Panc1 (cell line): Measurements from ENCODE around the gene TMEM204. TPM values are rescaled to one million over a fixed set of nuclear protein-coding genes. Genes with fewer than 3 reads are reported as not detected.

Experiments used
- ATAC-seq: fragments of 200-7000 bp; cut with Tn5 transposase; 2 replicates; pipeline ENCODE4 v1.9.1; 2020; ENCODE audit warnings: mild to moderate bottlenecking, moderate library complexity
- BruUV-seq: library from RNA; stranded (reverse); fragments of 400-500 nt; replicated peaks from 2 replicates; lab custom pipeline; 2021; lab: Mats Ljungman, UMichigan
- CTCF ChIA-PET: fragments of 300-600 bp; sonication (Branson Sonifier 250); formaldehyde crosslinking; loops from one replicate; lab custom pipeline; 2022; ENCODE audit warnings: antibody characterized with exemption; lab: Charles Lee
- POLR2A ChIA-PET: fragments of 300-600 bp; sonication (Branson Sonifier 250); formaldehyde crosslinking; loops from one replicate; lab custom pipeline; 2022; ENCODE audit warnings: antibody characterized with exemption; lab: Charles Lee
- DNase-seq: peaks from one replicate; pipeline ENCODE4 v3.0.0-alpha.2; 2010; ENCODE audit warnings: low read depth, low spot score
- H3K27ac ChIP-seq: 2 replicates; pipeline ENCODE4 v1.5.1; 2011; ENCODE audit warnings: mild to moderate bottlenecking, low read length, inconsistent platforms
- H3K27me3 ChIP-seq: fragments of 200-500 bp; sonication (Bioruptor generic); 2 replicates; pipeline ENCODE4 v1.6.0; 2014; ENCODE audit warnings: low read length, inconsistent platforms; ENCODE audit not compliant: control insufficient read depth, insufficient read depth
- H3K36me3 ChIP-seq: fragments of 200-500 bp; sonication (Bioruptor generic); 2 replicates; pipeline ENCODE4 v1.5.1; 2014; ENCODE audit warnings: inconsistent platforms, mild to moderate bottlenecking, low read length, moderate library complexity; ENCODE audit not compliant: control insufficient read depth, insufficient read depth
- H3K4me1 ChIP-seq: 2 replicates; pipeline ENCODE4 v1.5.1; 2011; ENCODE audit warnings: inconsistent platforms, mild to moderate bottlenecking, low read length, moderate library complexity; ENCODE audit not compliant: control insufficient read depth, insufficient read depth
- H3K4me3 ChIP-seq, 2 experiments: 2 replicates each; pipeline ENCODE4 v1.5.1; 2011 to 2012; ENCODE audit warnings: low read depth in 2 of 2, low read length in 2 of 2, mild to moderate bottlenecking in 2 of 2, inconsistent platforms in 1 of 2, moderate library complexity in 1 of 2
- H3K9me3 ChIP-seq: fragments of 200-500 bp; sonication (Bioruptor generic); 2 replicates; pipeline ENCODE4 v1.5.1; 2014; ENCODE audit warnings: low read depth, mild to moderate bottlenecking, inconsistent platforms, low read length, moderate library complexity; ENCODE audit not compliant: control insufficient read depth, insufficient read depth
- CTCF ChIP-seq: fragments of 450-650 bp; IDR thresholded peaks from 2 replicates; pipeline ENCODE4 v1.5.1; 2017; ENCODE audit warnings: mild to moderate bottlenecking
- POLR2AphosphoS5 ChIP-seq: IDR thresholded peaks from 2 replicates; pipeline ENCODE4 v1.6.1; 2012; ENCODE audit warnings: mild to moderate bottlenecking, low read depth, low read length, moderate library complexity
- REST ChIP-seq, 2 experiments: IDR thresholded peaks; 2 replicates each; pipeline ENCODE4 v1.6.1; 2011 to 2012; ENCODE audit warnings: low read depth in 2 of 2, control low read depth in 1 of 2, low read length in 1 of 2, mild to moderate bottlenecking in 1 of 2, moderate library complexity in 1 of 2; ENCODE audit not compliant: insufficient read depth in 1 of 2
- SIN3A ChIP-seq: IDR thresholded peaks from 2 replicates; pipeline ENCODE4 v1.6.1; 2012; ENCODE audit warnings: low read depth, mild to moderate bottlenecking, low read length, moderate library complexity, borderline replicate concordance; ENCODE audit not compliant: insufficient read depth
- TCF7L2 ChIP-seq: IDR thresholded peaks from 2 replicates; pipeline ENCODE4 v1.6.1; 2011; ENCODE audit warnings: mild to moderate bottlenecking, low read depth, low read length, inconsistent platforms
- in situ Hi-C: cut with HindIII; loops from 2 replicates; pipeline ENCODE4 v1.10.0; 2016; ENCODE audit warnings: low sequenced_read_pairs, low pct_unique_long_range_greater_than_20kb
- intact Hi-C: fragments of 100-400 bp; cut with micrococcal nuclease; formaldehyde crosslinking; loops from one replicate; pipeline ENCODE4 v1.10.0; 2022; ENCODE audit not compliant: unreplicated experiment
- total RNA-seq: library from RNA; stranded (reverse); gene quantifications from one replicate; pipeline ENCODE4 v1.2.1, GENCODE V29; 2021; ENCODE audit not compliant: unreplicated experiment

The TMEM204 gene
- total RNA-seq, 1 experiment from 2014 or later, result 0.13 TPM

GRCh38 chr16:1565083-1565805, 31.8 kb downstream of the TMEM204 start:
- Histone ChIP-seq H3K27ac (no peak overlapping the region), H3K36me3 (no peaks in the 10 kb centered on the region), H3K4me3 (no peak overlapping the region), H3K27me3 (no peaks in the 10 kb centered on the region), H3K4me1 (no peaks in the 10 kb centered on the region), H3K9me3 (no peaks in the 10 kb centered on the region)
- BruUV-seq, result no TSS peak
- in situ Hi-C loops (no loop called here), intact Hi-C loops (no loop called here)
- DNase-seq (no peak), ATAC-seq (no peak)
- CTCF ChIA-PET, result no interaction called here
- TF ChIP-seq POLR2AphosphoS5 (no peak), TCF7L2 (no peak), CTCF (no peak), REST (IDR thresholded peaks at IDR 0.05; ENCODE audit: insufficient read depth in 1 of 2, low read depth in 2 of 2, low read length in 1 of 2) (no peak), SIN3A (no peak)
- POLR2A ChIA-PET, result no interaction called here

- intact Hi-C loops (no loop called here), in situ Hi-C loops (no loop called here)
- TF ChIP-seq REST (IDR thresholded peaks at IDR 0.05; ENCODE audit: insufficient read depth in 1 of 2, low read depth in 2 of 2, low read length in 1 of 2) (no peak), POLR2AphosphoS5 (no peak), CTCF (no peak), SIN3A (no peak), TCF7L2 (no peak)
- H3K27me3 ChIP-seq, result no peaks in the 10 kb centered on the region
- BruUV-seq, result no TSS peak
- POLR2A ChIA-PET, result no interaction called here
- no peak overlapping the region for H3K27ac ChIP-seq
- no peak overlapping the region for H3K4me3 ChIP-seq
- no peaks in the 10 kb centered on the region for H3K4me1 ChIP-seq
- H3K36me3 ChIP-seq, result no peaks in the 10 kb centered on the region
- CTCF ChIA-PET, result no interaction called here
- ATAC-seq (no peak), DNase-seq (no peak)
- no peaks in the 10 kb centered on the region for H3K9me3 ChIP-seq
Measured at GRCh38 chr16:1567988-1568387, 34.5 kb downstream of the TMEM204 start.
